ENCODE data around the gene SLCO6A1.

SLCO6A1 gene

DNA sequence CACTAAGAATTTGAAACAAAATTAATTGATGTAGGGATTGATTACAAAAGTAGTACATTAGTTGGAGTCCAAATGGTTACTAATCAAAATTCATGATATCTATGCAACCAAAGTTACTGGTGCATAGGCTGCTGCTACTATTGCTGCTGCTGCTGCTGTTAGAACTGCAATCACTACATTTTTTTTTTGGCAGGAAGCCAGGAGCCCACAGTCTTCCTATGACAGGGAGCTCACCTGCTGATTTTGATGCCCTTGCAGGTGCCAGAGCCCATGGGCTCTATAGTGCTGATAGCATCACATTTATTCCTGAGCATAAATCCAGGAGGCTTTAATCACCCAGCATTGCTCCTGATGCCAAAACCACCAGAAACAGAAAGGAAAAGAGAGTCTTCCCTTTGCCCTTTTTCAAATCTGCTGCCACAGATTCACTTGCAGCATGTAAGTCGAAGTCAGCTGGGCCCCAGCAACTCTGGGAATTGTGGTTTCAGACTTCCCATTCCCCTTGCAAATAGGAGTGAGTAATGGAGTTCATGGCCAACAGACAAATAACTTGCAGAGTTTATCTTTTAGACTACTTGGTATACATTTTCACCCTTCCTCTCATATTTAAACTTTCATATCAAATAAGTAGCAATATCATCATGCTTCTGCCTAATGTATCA, 17.6 kb downstream of the SLCO6A1 start:
- no peak for DNase-seq (ENCODE audit: low read depth in 2 of 2, low spot score in 1 of 2)

DNA sequence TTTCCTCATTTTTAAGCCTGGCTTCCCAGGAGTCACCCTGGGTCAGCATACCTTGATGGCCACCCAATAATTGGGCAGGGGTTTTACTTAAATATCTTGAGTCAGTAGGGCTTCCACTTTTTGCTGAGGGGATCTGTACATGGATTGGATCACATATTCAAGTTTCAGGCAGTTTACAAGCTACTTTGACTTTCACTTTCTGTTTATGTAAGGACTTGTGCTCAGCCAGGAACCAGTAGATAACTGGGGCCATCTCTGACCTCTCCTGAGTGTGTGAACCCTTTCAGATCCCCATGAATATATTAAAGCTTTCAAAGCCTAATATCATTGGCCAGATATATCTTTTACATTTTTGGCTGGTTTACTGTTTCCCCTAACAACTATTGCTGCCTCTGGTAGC, 45.1 kb downstream of the SLCO6A1 start:
- DNase-seq (ENCODE audit: low read depth in 2 of 2, low spot score in 1 of 2): no peak

DNA sequence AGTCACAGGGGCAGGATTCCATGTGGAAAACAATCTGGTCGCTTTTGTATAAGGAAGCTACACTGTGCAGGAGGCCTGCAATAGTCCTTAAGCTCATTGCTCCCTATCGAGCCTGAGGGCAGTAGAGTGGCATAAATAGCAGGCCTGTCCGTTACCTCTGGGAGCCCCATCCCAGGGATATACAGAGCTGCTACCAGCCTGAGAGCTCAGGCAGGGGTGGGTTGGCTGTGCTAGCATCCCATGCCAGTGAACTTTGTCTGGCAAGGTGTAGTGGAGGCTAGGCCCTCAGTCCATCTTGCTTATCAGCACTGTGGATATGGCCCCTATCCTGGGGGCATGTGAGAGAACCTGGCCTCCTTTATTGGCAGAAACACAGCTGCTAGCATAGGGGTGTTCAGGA, 47.7 kb downstream of the SLCO6A1 start:
- no peak for DNase-seq (ENCODE audit: low read depth in 2 of 2, low spot score in 1 of 2)

DNA sequence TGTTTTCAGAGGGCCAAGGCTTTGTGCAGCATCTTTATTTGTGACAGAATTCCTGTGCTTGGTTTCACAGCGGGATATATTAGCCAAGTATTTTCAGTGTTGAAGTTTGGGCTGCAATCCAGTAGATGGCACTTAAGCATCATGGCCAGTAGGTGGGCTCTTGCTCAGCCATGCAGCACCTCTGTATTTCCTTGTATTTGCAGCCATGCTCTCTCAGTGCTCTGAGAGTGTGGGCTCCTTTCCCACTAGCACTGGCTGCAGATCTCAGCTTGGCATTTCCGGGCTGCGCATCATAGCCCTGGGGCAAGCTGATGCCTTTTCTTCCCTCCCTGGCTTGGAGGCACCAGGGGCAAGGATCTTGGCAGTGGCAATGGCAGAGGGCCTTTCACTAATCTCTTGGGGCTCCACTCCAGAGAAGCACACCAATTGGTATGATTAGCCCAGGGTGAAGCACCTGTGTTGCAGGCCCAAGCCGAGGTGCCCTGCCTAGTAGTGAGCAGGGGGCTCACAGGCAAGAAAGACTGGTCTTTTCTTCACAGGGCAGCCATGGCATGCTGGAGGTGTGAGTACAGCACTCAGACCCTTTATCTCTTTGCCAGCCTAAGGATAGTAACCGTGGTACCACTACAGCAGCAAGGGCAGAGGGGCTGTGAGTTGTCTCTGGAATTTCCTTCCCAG, 48.3 kb downstream of the SLCO6A1 start:
- no peak for DNase-seq (ENCODE audit: low read depth in 2 of 2, low spot score in 1 of 2)

DNA sequence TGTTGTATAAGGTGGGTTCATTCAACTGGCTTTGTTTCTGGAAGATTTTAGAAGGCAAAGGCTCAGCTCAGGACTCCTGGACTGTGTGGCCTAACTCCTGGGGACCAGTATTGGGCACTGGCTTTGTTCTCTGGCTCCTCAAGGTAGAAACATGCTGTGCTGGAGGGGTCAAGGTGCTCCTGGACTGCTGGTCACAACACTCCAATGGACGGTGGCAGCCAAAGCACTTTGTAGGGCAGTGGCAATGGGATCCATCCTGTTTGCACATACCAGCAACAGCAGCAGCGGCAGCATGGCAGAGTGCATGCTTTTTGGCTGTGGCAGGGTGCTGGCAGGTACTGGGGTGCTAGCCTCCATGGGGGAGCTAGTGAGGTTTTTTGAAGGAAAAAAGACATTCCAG, 65.3 kb downstream of the SLCO6A1 start:
- no peak for DNase-seq (ENCODE audit: low read depth in 2 of 2, low spot score in 1 of 2)

DNA sequence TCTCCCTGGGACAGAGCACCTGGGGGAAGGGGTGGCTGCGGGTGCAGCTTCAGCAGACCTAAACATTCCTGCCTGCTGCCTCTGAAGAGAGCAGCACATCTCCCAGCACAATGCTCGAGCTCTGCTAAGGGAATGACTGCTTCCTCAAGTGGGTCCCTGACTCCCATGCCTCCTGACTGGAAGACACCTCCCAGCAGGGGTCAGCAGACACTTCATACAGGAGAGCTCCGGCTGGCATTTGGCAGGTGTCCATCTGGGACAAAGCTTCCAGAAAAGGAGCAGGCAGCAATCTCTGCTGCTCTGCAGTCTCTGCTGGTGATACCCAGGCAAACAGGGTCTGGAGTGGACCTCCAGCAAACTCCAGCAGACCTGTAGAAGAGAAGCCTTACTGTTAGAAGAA, 77.2 kb downstream of the SLCO6A1 start:
- DNase-seq (ENCODE audit: low read depth in 2 of 2, low spot score in 1 of 2): no peak

DNA sequence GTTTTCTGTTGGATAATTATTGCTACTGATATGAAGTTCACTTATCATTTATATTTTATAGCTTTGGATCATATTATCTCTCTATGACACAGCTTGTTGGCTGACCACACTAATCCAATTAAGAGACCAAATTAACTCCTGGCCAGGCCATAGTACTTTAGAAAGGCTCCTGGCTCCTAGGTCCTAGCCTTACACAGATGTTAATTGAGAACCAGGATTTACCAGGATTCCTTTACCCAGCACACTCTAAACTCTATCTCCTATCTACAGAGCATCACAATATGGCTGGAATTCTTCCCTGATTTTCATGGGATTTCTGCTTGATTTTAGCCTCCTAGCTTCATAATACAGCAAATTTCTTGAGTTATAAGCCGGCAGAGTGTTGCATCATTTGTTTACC, 80.3 kb downstream of the SLCO6A1 start:
- DNase-seq (ENCODE audit: low read depth in 2 of 2, low spot score in 1 of 2): no peak

DNA sequence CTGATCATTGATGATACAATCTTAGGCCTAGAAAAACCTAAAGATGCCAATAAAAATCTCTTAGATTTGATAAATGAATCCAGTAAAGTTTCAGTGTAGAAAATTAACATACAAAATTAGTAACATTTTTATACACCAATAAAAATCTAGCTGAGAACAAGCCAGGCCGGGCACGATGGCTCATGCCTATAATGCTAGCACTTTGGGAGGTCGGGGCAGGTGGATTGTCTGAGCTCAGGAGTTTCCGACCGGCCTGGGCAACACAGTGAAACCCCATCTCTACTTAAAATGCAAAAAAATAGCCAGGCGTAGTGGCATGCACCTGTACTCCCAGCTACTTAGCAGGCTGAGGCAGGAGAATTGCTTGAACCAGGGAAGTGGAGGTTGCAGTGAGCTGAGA, 84.4 kb downstream of the SLCO6A1 start:
- no peak for DNase-seq (ENCODE audit: low read depth in 2 of 2, low spot score in 1 of 2)

DNA sequence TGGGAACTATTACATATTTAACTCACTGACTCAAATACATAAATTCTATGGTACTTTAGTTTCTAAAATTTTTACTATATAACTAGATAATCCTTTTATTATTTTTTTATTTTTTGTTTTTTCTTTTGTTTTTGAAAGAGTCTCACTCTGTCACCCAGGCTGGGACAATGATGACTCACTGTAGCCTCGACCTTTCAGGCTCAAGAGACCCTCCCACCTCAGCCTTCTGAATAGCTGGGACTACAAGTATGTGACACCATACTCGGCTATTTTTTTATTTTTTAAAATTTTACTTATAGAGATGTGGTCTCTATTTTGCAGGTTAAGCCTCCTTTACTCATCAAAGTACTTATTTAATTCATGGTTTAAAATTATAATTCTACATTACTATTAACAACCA, 110.6 kb downstream of the SLCO6A1 start:
- no peak for DNase-seq (ENCODE audit: low read depth in 2 of 2, low spot score in 1 of 2)

DNA sequence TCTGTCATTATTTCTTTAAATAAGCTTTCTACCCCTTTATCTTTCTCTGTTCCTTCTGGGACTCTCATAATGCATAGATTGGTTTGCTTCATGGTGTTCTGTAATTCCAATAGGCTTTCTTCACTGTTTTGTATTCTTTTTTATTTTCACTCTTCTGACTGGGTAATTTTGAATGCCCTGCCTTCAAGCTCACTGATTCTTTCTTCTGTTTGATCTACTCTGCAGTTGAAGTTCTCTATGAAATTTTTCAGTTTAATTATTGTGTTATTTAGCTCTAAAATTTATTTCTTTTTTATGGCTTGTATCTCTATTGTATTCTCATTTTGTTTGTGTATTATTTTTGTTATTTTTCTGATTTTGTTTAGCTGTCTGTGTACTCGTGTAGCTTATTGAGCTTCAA, 113.4 kb downstream of the SLCO6A1 start:
- no peak for DNase-seq (ENCODE audit: low read depth in 2 of 2, low spot score in 1 of 2)

DNA sequence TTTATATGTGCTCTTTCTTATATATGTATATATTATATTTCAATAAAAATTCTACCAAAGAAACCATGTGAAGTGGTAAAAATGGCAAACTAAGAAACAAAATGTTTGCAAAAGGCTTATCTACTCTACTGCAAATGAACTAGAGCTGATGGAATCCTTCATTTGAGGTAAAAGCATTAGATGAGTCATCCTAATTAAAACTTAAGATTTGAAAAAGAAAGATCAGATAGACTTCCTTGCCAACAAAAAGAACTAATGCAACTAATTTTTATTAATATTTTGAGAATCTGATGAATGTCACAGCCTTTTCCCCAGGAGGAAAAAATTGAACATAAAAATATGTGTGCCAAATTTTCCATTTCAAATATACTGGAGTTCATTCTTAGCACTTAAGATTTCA, 118.6 kb downstream of the SLCO6A1 start:
- no peak for DNase-seq (ENCODE audit: low read depth in 2 of 2, low spot score in 1 of 2)

DNA sequence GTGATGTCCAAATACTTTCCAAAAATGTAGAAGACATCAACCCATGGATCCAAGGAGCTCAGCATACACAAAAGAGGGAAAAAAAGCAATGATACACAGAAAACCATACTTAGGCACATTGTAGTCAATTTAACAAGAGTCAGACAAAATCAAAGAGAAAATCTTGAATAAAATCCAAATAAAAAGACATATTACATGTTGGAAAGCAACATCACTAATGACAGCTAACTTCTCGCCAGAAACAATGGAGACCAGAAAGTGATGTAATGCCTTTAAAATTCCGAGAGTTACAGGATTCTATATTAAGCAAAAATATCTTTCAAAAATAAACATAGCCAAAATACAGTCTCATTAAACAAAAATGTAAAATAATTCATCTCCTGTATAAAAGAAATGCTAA, 122.9 kb downstream of the SLCO6A1 start:
- no peak for DNase-seq (ENCODE audit: low read depth in 2 of 2, low spot score in 1 of 2)

DNA sequence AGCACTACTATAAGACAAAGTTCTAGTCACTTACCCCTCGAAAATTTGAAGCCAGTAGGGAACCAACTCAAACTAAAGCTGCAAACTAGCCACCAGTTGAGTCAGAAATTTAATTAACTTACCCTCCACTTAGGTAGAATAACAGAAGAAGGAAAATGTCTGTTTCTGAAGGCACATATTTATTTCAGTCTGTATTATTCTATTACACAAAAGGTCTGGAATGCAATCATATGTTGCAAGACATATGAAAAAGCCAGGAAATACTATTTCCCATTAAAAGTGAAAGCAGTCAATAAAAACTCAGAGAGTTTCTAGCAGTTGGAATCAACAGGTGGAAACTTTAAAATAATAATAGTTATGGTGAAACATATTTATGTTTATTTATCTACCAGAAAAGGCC, 123.5 kb downstream of the SLCO6A1 start:
- DNase-seq (ENCODE audit: low read depth in 2 of 2, low spot score in 1 of 2): no peak

DNA sequence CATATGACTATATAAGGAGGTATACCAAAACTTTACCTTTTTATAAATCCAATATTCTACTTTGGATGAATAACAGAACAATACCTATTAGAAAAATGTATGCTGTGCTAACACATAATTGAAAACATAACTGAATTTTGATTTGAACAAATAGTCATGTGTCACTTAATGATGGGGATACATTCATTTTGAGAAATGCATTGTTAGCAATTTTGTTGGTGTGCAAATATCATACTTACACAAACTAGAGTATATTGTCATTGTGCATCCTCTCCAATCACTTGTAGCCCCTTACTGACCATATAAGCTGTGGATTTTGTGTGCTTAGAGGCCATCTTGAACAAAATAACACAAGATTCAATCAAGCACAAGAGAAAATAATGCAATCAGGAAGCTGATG, 130.4 kb downstream of the SLCO6A1 start:
- DNase-seq (ENCODE audit: low read depth in 2 of 2, low spot score in 1 of 2): no peak

DNA sequence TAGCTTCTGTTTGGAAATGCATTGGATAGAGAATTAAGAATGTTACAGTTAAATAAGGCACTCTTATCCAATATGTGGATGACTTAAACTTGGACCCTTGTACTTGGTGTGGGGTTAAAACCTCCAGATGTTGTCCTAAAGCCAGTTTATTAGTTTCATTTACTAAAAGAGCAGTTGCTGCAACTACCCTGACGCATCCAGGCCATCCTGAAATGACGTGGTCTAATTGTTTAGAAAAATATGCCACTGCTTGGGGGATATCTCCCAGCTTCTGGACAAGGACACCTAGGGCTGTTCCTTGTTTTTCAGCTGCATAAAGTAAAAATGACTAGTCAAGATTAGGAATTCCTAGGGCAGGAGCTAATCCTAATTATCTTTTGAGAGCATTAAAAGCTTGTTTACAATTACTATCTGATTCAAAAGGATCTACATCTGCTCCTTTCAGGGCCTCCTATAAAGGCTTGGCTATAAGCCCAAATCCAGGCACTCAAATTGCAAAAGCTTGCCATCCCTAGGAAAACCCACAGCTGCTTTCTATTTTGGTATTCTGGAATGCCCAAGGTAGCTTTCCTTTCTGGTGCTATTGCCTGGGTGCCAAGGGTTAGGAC, 157.0 kb downstream of the SLCO6A1 start:
- DNase-seq (ENCODE audit: low read depth in 2 of 2, low spot score in 1 of 2): no peak

DNA sequence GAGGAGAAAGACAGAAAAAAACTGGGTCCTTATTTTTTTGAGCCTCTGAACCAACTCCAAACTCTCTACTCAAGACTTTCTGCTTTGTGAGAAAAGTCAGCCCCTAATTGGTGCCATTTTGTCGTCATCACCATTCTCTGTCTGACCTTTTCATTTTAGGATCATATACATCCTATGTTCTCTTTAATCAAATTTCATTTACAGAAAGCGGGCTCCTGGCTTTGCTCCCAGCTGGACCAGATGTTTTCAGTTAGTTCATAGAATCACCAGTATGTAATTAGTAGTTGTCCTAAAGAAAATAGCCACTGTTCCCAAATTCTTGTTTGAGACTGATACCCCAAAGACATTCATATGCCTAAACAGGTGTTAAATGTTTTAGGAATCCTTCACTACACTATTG, 174.1 kb downstream of the SLCO6A1 start:
- DNase-seq (ENCODE audit: low read depth in 2 of 2, low spot score in 1 of 2): no peak
